Activated B cell treated with CpG ODN at 0.5 μM for 24 hours (primary cell): Measurements from ENCODE around the gene TNFRSF18. TPM values are rescaled to one million over a fixed set of nuclear protein-coding genes. Genes with fewer than 3 reads are reported as not detected.
"Not testable (repeated sequence)": the region's sequence is repeated elsewhere in the genome, so short reads cannot be mapped to it uniquely, and the experiment has no call there.

ENCODE experiments used
- ATAC-seq: fragments of 200-7000 bp; cut with Tn5 transposase; one replicate; pipeline ENCODE4 v1.10.0; 2021; ENCODE audit warnings: low read depth, mild to moderate bottlenecking, moderate library complexity
- CTCF ChIA-PET: fragments of 350-600 bp; sonication (Branson Sonifier 250); formaldehyde crosslinking; loops from one replicate; lab custom pipeline; 2021; ENCODE audit warnings: antibody characterized with exemption; lab: Charles Lee
- POLR2A ChIA-PET: fragments of 350-600 bp; sonication (Branson Sonifier 250); formaldehyde crosslinking; loops from one replicate; lab custom pipeline; 2021; ENCODE audit warnings: antibody characterized with exemption; lab: Charles Lee
- DNase-seq: peaks from one replicate; pipeline ENCODE4 v3.0.0; 2022
- H3K27ac Mint-ChIP-seq: one replicate; pipeline ENCODE4 v1.8.0; 2020; ENCODE audit warnings: mixed read lengths
- H3K27me3 Mint-ChIP-seq: one replicate; pipeline ENCODE4 v1.8.0; 2021; ENCODE audit warnings: mixed read lengths
- H3K36me3 Mint-ChIP-seq: one replicate; pipeline ENCODE4 v1.8.0; 2021; ENCODE audit warnings: low read depth, mixed read lengths
- H3K4me1 Mint-ChIP-seq: one replicate; pipeline ENCODE4 v1.8.0; 2021; ENCODE audit warnings: mixed read lengths
- H3K4me3 Mint-ChIP-seq: one replicate; pipeline ENCODE4 v1.8.0; 2020; ENCODE audit warnings: mild to moderate bottlenecking, mixed read lengths
- H3K9me3 Mint-ChIP-seq: one replicate; pipeline ENCODE4 v1.8.0; 2020; ENCODE audit warnings: mixed read lengths
- CTCF ChIP-seq: fragments of 200-600 bp; IDR thresholded peaks from one replicate; pipeline ENCODE4 v1.8.0; 2022; ENCODE audit warnings: antibody characterized with exemption, mild to moderate bottlenecking
- intact Hi-C: fragments of 100-400 bp; cut with micrococcal nuclease; formaldehyde crosslinking; loops from one replicate; pipeline ENCODE4 v1.15.1; 2024
- total RNA-seq: library from RNA; stranded (reverse); gene quantifications from 2 replicates; pipeline ENCODE4 v1.2.3, GENCODE V29; 2022

The TNFRSF18 gene
- total RNA-seq, 1 donor from 2014 or later, result 37.5 TPM

- Mint-ChIP-seq H3K27me3 (no peaks in the 10 kb centered on the region), H3K9me3 (peaks cover 4% of the 10 kb centered on the region), H3K4me3 (no peak overlapping the region), H3K36me3 (peaks cover 1% of the 10 kb centered on the region), H3K27ac (no peak overlapping the region), H3K4me1 (peaks cover 10% of the 10 kb centered on the region)
- POLR2A ChIA-PET, result no interaction called here
- DNase-seq, result peak; percentile 15
- no peak for TF ChIP-seq CTCF
- CTCF ChIA-PET, result no interaction called here
- intact Hi-C loops, result no loop called here
- ATAC-seq, result no peak
Observed at GRCh38 chr1:1197551-1198422, 8.6 kb downstream of the TNFRSF18 start.

GRCh38 chr1:1197188-1197500 is 9.2 kb downstream of the TNFRSF18 start:
- ATAC-seq (no peak), DNase-seq (no peak)
- Mint-ChIP-seq H3K27me3 (no peaks in the 10 kb centered on the region), H3K9me3 (peaks cover 5% of the 10 kb centered on the region), H3K36me3 (peaks cover 1% of the 10 kb centered on the region), H3K4me1 (peaks cover 10% of the 10 kb centered on the region), H3K4me3 (no peak overlapping the region), H3K27ac (no peak overlapping the region)
- TF ChIP-seq CTCF, result no peak
- intact Hi-C loops, result no loop called here
- POLR2A ChIA-PET, result no interaction called here
- CTCF ChIA-PET, result no interaction called here

GRCh38 chr1:1196431-1197187 is 9.8 kb downstream of the TNFRSF18 start:
- no peak for TF ChIP-seq CTCF
- intact Hi-C loops, result no loop called here
- Mint-ChIP-seq H3K36me3 (peaks cover 1% of the 10 kb centered on the region), H3K27ac (no peak overlapping the region), H3K4me3 (no peak overlapping the region), H3K9me3 (peaks cover 10% of the 10 kb centered on the region), H3K4me1 (peaks cover 10% of the 10 kb centered on the region), H3K27me3 (no peaks in the 10 kb centered on the region)
- POLR2A ChIA-PET, result no interaction called here
- no peak for ATAC-seq
- CTCF ChIA-PET, result no interaction called here
- DNase-seq, result peak; percentile 12

- H3K4me3 Mint-ChIP-seq, H3K36me3 Mint-ChIP-seq, DNase-seq, H3K4me1 Mint-ChIP-seq, CTCF ChIA-PET, POLR2A ChIA-PET, H3K9me3 Mint-ChIP-seq, H3K27ac Mint-ChIP-seq, intact Hi-C loops, H3K27me3 Mint-ChIP-seq, ATAC-seq: not testable (repeated sequence)
Observed at GRCh38 chr1:1195726-1196125, 10.7 kb downstream of the TNFRSF18 start.

- DNase-seq, result no peak
- CTCF ChIA-PET, result no interaction called here
- POLR2A ChIA-PET, result no interaction called here
- Mint-ChIP-seq H3K27ac (no peak overlapping the region), H3K4me1 (peaks cover 2% of the 10 kb centered on the region), H3K9me3 (peaks cover 10% of the 10 kb centered on the region), H3K27me3 (no peaks in the 10 kb centered on the region), H3K4me3 (no peak overlapping the region), H3K36me3 (peaks cover 1% of the 10 kb centered on the region)
- ATAC-seq, result no peak
- intact Hi-C loops, result no loop called here
- TF ChIP-seq CTCF, result no peak
Observed at GRCh38 chr1:1194723-1195122, 11.7 kb downstream of the TNFRSF18 start.
